ENCODE results near the gene BCAR1.

BCAR1 gene, protein sequence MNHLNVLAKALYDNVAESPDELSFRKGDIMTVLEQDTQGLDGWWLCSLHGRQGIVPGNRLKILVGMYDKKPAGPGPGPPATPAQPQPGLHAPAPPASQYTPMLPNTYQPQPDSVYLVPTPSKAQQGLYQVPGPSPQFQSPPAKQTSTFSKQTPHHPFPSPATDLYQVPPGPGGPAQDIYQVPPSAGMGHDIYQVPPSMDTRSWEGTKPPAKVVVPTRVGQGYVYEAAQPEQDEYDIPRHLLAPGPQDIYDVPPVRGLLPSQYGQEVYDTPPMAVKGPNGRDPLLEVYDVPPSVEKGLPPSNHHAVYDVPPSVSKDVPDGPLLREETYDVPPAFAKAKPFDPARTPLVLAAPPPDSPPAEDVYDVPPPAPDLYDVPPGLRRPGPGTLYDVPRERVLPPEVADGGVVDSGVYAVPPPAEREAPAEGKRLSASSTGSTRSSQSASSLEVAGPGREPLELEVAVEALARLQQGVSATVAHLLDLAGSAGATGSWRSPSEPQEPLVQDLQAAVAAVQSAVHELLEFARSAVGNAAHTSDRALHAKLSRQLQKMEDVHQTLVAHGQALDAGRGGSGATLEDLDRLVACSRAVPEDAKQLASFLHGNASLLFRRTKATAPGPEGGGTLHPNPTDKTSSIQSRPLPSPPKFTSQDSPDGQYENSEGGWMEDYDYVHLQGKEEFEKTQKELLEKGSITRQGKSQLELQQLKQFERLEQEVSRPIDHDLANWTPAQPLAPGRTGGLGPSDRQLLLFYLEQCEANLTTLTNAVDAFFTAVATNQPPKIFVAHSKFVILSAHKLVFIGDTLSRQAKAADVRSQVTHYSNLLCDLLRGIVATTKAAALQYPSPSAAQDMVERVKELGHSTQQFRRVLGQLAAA
- 0 to 1.4 (median 0.52) reads per million in 9 experiments for total RNA-seq

DNA sequence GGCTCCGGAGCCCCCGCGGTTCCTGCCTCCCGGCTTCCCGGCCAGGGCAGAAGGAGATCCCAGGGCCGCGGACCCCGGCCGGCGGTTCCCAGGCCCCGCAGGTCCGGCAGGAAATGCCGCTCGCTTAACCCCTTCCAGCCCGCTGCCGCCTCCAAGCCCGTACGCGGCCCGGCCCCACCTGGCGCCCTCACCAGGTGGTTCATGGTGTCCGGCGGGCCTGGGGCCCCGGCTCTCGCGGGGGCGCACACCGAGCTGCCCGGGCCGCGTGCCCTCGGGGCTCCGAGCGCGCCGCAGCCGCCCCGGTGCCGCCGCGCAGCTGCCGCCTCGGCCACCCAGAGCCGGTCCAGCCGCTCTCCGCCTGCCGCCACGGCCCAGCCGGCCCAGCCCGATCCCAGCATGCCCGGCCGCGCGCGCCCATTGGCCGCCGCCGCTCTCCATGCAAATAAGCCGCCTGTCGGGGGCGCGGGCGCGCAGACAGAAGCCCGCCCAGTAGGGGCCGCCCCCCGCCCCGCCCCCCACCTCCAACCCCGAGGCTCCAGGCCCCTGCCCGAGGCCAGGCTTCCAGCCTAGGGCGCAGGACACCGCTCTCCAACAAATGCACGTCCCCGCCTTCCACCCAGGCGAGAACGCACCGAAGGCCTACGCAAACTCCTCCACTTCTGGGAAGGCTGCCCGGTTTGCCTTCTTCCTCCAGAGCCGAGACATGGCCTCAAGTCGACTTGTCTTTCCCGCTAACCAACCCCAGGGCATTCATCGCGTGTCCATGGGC lies at the start of gene BCAR1:
Gene BCAR1, minus strand, starts transcription at position 345 of the 769 bp plus-strand sequence. Its CDS starts 142 bp downstream, at position 203.
- peaks cover 60 to 88% of the 10 kb centered on the region in 2 donors for H3K27me3 Mint-ChIP-seq
- no peaks in the 10 kb centered on the region for H3K36me3 Mint-ChIP-seq (ENCODE audit: insufficient read depth)
- H3K4me3 Mint-ChIP-seq: peak within 1 kb of the TSS; percentile 66 to 79
- ATAC-seq (replicated peaks) (no peak), DNase-seq (no peak)
- peaks cover 5 to 15% of the 10 kb centered on the region in 2 donors for H3K4me1 Mint-ChIP-seq (ENCODE audit: low read depth in 2 of 2)
- no peaks in the 10 kb centered on the region for H3K9me3 Mint-ChIP-seq
- no peak within 1 kb of the TSS for H3K27ac Mint-ChIP-seq

DNA sequence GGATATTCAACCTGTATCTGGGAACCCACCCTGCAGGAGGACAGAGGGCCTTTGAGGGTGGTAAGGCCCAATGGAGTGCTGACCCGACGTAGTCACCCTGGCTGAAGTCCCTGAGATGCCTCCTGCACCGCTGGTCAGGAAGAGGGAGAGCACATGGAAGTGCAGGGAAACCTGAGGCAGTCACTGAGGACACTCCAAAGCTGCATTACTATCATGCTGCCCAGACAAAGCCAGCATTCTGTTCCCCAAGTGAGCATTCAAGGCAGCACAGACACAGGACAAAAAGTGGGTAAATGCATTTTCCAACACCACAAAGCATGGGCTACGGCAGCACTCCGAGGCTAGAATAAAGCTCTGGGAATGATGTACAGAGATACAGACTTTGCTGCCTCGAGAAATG lies 46.8 kb upstream of the BCAR1 start:
- ATAC-seq (replicated peaks): no peak
- no peak for DNase-seq
- no peaks in the 10 kb centered on the region for H3K9me3 Mint-ChIP-seq
- H3K27me3 Mint-ChIP-seq: no peaks in the 10 kb centered on the region
- H3K36me3 Mint-ChIP-seq (ENCODE audit: insufficient read depth): peaks cover 36% of the 10 kb centered on the region
- H3K27ac Mint-ChIP-seq: no peak overlapping the region
- no peak overlapping the region for H3K4me3 Mint-ChIP-seq
- H3K4me1 Mint-ChIP-seq (ENCODE audit: low read depth in 2 of 2): peaks cover 0 to 2% of the 10 kb centered on the region in 2 donors

DNA sequence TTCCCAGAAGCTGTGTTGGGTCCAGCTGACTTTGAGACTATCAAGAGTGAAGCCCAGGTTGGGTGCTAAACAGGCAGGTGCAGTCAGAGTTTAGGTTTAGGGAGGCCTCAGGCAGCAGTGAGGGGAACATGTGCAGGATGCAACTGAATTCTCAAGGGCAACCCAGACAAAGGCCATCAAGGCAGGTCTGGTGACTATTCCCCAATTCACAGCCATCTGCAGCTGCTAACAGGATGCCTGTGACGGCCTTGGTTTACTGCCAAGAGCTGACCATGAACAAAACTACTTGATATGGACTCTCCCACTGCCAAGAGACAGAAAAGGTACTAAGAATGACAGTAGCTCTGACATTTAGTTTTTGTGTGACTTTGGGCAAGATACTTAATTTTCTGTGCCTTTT lies 45.2 kb upstream of the BCAR1 start:
- DNase-seq: no peak
- Mint-ChIP-seq H3K36me3 (ENCODE audit: insufficient read depth) (peaks cover 34% of the 10 kb centered on the region), H3K9me3 (no peaks in the 10 kb centered on the region), H3K4me1 (ENCODE audit: low read depth in 2 of 2) (peaks cover 0 to 2% of the 10 kb centered on the region in 2 donors), H3K4me3 (no peak overlapping the region), H3K27ac (peak overlapping the region in 1 of 2 donors; percentile 17), H3K27me3 (peaks cover 0 to 3% of the 10 kb centered on the region in 2 donors)
- ATAC-seq (replicated peaks): no peak

DNA sequence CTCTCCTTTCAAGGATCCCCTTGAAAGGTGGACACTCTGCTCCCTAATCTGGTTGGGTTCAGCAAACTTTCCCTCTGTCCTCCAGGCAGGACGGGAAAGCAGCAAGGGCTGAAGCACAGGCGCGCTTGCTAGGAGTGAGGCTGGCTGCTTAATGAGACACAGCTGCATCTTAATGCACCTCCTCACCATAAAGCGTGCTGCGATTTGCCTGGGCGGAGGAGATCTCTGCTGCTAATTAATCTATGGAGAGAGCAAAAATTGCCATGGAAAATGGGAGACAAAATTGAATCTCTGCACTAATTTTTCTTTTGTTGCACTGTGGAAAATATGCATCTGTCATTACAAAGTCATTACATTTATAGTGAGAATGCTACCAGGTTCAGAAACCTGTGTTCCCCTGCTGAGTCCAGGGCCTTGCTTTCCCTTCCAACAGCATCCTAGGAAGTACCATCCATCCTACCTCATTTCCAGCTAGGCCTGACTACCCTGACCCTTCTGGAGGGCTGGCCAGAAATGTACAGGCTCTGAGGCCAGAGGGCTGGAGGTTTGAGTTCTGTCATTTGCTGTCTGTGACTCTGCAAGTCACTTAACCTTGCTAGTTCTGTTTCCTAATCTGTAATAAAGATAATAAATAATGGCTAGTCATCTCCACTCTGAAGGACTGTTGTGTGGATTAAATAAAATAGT lies 43.5 kb upstream of the BCAR1 start:
- Mint-ChIP-seq H3K36me3 (ENCODE audit: insufficient read depth) (peaks cover 19% of the 10 kb centered on the region), H3K4me3 (no peak overlapping the region), H3K4me1 (ENCODE audit: low read depth in 2 of 2) (peaks cover 0 to 2% of the 10 kb centered on the region in 2 donors), H3K9me3 (no peaks in the 10 kb centered on the region), H3K27ac (no peak overlapping the region), H3K27me3 (peaks cover 0 to 19% of the 10 kb centered on the region in 2 donors)
- DNase-seq: no peak
- no peak for ATAC-seq (replicated peaks)

DNA sequence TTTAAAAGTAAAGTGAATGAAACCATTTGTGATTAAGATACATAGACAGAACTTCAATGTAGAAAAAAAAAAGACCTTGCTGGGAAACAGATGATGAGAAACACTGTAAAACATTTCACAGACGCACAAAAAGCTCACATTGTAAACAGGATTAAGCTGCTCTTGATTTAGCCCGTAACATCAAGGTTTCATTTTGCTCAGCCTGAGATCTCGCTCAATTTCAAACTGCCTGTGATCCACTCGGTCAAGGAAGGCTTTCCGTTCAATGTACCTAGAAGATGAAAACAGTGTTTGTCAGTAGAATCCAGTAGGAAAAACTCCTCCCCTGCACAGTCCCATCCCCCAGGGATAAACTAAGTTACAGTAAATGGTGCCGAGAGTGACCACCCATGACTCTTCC lies 42.3 kb upstream of the BCAR1 start:
- H3K27ac Mint-ChIP-seq: no peak overlapping the region
- DNase-seq (no peak), ATAC-seq (replicated peaks) (no peak)
- H3K27me3 Mint-ChIP-seq: peaks cover 1 to 24% of the 10 kb centered on the region in 2 donors
- H3K9me3 Mint-ChIP-seq: no peaks in the 10 kb centered on the region
- H3K4me3 Mint-ChIP-seq: no peak overlapping the region
- H3K4me1 Mint-ChIP-seq (ENCODE audit: low read depth in 2 of 2): peaks cover 4 to 6% of the 10 kb centered on the region in 2 donors
- peaks cover 9% of the 10 kb centered on the region for H3K36me3 Mint-ChIP-seq (ENCODE audit: insufficient read depth)

DNA sequence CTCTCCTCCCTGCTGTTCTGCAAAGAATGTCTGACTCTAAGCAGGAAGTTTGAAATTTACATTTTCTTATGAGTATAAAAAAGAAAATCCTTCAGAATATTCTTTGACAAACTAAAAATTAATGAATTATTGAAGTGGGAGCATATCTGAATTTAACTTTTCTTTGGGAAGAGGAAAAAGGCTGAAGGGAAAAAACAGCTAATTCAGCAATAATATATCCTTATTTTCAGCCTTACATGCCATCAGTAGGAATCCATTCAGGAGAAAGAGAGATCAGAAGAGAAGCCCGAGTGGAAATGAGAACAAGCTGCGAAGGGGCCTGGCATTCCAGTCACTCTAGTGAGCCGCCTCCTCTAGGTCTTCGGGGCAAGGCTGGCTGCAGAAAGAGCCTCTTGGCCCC lies 41.7 kb upstream of the BCAR1 start:
- Mint-ChIP-seq H3K27ac (no peak overlapping the region), H3K36me3 (ENCODE audit: insufficient read depth) (peaks cover 14% of the 10 kb centered on the region), H3K9me3 (no peaks in the 10 kb centered on the region), H3K4me1 (ENCODE audit: low read depth in 2 of 2) (peaks cover 10 to 11% of the 10 kb centered on the region in 2 donors), H3K4me3 (no peak overlapping the region), H3K27me3 (peaks cover 7 to 30% of the 10 kb centered on the region in 2 donors)
- DNase-seq (no peak), ATAC-seq (replicated peaks) (no peak)

DNA sequence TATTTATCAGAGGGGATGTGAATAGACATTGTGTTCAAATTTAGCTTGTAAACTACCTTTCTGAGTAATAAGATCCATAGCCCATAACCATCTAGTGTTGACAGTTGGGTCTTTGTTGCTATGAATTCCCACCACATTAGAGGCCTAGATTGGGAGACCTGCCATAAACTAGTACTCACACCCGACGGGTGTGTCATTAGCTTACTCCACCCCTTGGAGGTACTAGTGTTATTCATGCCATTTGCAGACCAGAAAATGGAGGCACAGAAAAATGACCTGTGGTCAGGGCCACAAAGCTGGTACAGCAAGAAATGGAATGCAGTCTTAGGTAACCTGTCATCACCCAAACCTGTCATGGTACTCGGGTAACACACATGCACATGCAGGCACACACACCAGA lies 41.3 kb upstream of the BCAR1 start:
- ATAC-seq (replicated peaks) (no peak), DNase-seq (no peak)
- Mint-ChIP-seq H3K36me3 (ENCODE audit: insufficient read depth) (peaks cover 14% of the 10 kb centered on the region), H3K4me1 (ENCODE audit: low read depth in 2 of 2) (peaks cover 12 to 14% of the 10 kb centered on the region in 2 donors), H3K9me3 (no peaks in the 10 kb centered on the region), H3K4me3 (no peak overlapping the region), H3K27me3 (peaks cover 7 to 35% of the 10 kb centered on the region in 2 donors), H3K27ac (no peak overlapping the region)

DNA sequence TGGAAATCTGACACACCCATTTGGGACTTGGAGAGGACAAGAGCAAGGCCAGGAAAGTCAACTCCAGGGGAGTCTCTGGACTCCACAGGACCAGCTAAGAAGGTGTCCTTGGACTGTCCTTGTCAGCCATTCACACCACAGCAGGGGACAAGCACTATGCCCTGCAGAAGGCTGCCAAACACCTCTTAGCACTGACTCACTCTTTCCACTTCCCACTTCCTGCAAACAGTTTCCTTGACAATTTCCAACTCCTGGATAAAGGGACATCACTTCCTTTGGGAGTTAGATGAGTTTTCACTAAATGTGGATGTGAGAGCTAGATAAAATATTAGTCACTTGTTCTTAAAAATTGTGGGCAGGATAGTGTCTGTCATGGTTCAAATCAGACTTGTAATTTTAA lies 37.8 kb upstream of the BCAR1 start:
- H3K27ac Mint-ChIP-seq: no peak overlapping the region
- H3K4me1 Mint-ChIP-seq (ENCODE audit: low read depth in 2 of 2): peaks cover 12 to 15% of the 10 kb centered on the region in 2 donors
- peaks cover 17 to 60% of the 10 kb centered on the region in 2 donors for H3K27me3 Mint-ChIP-seq
- peak overlapping the region; percentile 56 to 71 for H3K4me3 Mint-ChIP-seq
- H3K9me3 Mint-ChIP-seq: no peaks in the 10 kb centered on the region
- ATAC-seq (replicated peaks) (no peak), DNase-seq (no peak)
- peaks cover 17% of the 10 kb centered on the region for H3K36me3 Mint-ChIP-seq (ENCODE audit: insufficient read depth)

DNA sequence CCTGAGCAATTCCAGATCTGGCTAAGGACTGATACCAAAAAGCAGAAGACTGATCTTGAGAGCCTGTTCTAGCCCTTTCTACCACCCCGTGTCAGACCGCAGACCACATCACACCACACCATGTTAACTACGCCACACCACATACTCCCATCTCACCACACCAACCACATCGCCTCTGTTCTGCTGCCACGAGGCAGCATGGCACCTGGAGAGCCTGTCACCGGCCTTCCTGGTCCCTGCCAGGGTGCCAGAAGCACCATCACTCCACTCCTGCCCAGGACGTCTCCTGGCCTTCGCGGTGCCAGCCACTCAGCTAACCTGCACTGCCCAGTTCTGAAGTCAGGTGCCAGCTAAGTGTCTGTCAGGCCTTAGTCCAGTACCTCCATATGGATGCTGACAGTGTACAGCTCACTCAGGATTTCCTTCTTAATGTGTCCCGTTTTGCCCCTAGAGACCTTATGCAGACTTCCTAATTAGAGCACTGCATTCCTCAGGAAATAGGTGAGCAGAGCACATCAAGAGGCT lies 37.2 kb upstream of the BCAR1 start:
- H3K27ac Mint-ChIP-seq: peak overlapping the region in 1 of 2 donors; percentile 45
- H3K27me3 Mint-ChIP-seq: peaks cover 17 to 65% of the 10 kb centered on the region in 2 donors
- peaks cover 12 to 15% of the 10 kb centered on the region in 2 donors for H3K4me1 Mint-ChIP-seq (ENCODE audit: low read depth in 2 of 2)
- H3K36me3 Mint-ChIP-seq (ENCODE audit: insufficient read depth): peaks cover 20% of the 10 kb centered on the region
- H3K4me3 Mint-ChIP-seq: peak overlapping the region; percentile 56 to 71
- ATAC-seq (replicated peaks) (peak; percentile 99), DNase-seq (peak; percentile 64 to 65 (median 64))
- no peaks in the 10 kb centered on the region for H3K9me3 Mint-ChIP-seq

DNA sequence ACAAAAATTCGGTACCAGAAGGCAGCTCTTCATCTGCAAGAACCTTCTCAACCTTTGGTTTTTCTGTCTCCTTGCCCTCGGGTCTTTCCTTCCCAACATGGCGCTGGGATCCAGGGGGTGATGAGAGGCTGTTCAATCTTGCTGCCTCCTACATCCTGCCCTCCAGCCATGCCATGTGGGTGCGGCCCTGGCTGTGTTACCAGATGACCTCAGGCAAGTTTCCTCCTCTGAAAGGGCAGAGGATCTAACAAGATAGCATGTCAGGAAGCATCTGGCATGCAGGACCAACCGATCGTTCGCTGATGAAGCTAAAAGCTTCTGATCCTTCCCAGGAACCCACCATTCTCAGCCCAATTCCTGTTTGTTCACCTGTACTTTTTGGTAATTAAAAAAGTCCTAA lies 36.8 kb upstream of the BCAR1 start:
- DNase-seq: no peak

DNA sequence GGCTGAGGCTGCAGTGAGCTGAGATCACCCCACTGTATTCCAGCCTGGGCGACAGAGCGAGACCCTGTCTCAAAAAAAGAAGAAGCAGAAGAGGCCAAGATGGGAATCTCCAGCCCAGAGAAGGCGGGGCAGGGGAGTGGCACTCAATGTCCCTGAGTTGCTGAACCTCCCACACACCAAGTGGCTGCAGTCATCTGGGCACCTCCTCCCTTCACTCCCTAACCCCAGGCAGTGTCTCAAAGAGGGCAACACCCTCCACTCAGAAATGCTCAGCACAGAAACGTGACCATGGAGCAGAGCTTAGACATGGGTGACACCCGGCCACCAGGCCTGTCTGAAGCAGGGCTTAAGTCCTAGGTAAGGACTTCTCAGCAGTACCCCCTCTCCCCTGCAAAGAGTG lies 36.3 kb upstream of the BCAR1 start:
- DNase-seq (no peak), ATAC-seq (replicated peaks) (no peak)
- H3K27ac Mint-ChIP-seq: no peak overlapping the region
- peak overlapping the region in 1 of 2 donors; percentile 10 for H3K4me3 Mint-ChIP-seq
- H3K27me3 Mint-ChIP-seq: peaks cover 17 to 66% of the 10 kb centered on the region in 2 donors
- H3K36me3 Mint-ChIP-seq (ENCODE audit: insufficient read depth): peaks cover 15% of the 10 kb centered on the region
- H3K4me1 Mint-ChIP-seq (ENCODE audit: low read depth in 2 of 2): peaks cover 12 to 15% of the 10 kb centered on the region in 2 donors
- H3K9me3 Mint-ChIP-seq: no peaks in the 10 kb centered on the region

More for the DNA sequence above, 36.8 kb upstream of the BCAR1 start:
- H3K27me3 Mint-ChIP-seq: peaks cover 17 to 65% of the 10 kb centered on the region in 2 donors
- H3K4me3 Mint-ChIP-seq: peak overlapping the region; percentile 56 to 71
- peak overlapping the region in 1 of 2 donors; percentile 45 for H3K27ac Mint-ChIP-seq
- H3K9me3 Mint-ChIP-seq: no peaks in the 10 kb centered on the region
- H3K36me3 Mint-ChIP-seq (ENCODE audit: insufficient read depth): peaks cover 17% of the 10 kb centered on the region
- peaks cover 12 to 15% of the 10 kb centered on the region in 2 donors for H3K4me1 Mint-ChIP-seq (ENCODE audit: low read depth in 2 of 2)
- ATAC-seq (replicated peaks): peak; percentile 20

DNA sequence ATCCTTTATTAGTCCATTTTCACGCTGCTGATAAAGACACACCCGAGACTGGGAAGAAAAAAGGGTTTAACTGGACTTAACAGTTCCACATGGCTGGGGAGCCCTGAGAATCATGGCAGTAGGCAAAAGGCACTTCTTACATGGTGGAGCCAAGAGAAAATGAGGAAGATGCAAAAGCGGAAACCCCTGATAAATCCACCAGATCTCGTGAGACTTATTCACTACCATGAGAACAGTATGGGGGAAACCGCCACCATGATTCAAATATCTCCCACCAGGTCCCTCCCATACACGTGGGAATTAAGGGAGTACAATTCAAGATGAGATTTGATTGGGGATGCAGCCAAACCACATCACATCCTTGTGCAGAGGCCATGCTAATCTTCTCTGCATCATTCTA lies 35.0 kb upstream of the BCAR1 start:
- H3K36me3 Mint-ChIP-seq (ENCODE audit: insufficient read depth): peaks cover 11% of the 10 kb centered on the region
- ATAC-seq (replicated peaks): no peak
- H3K27ac Mint-ChIP-seq: no peak overlapping the region
- peaks cover 21 to 74% of the 10 kb centered on the region in 2 donors for H3K27me3 Mint-ChIP-seq
- no peak for DNase-seq
- H3K4me1 Mint-ChIP-seq (ENCODE audit: low read depth in 2 of 2): peaks cover 12 to 15% of the 10 kb centered on the region in 2 donors
- H3K9me3 Mint-ChIP-seq: no peaks in the 10 kb centered on the region
- H3K4me3 Mint-ChIP-seq: no peak overlapping the region
